Vagina (tissue), 2 donors: ENCODE measurements around the gene LNP1.
"Not testable (repeated sequence)": the region's sequence is repeated elsewhere in the genome, so short reads cannot be mapped to it uniquely, and the experiment has no call there.

Experiments
- POLR2A ChIP-seq, 2 donors: fragments of 450-650 bp; IDR thresholded peaks; one replicate each; pipeline ENCODE4 v1.6.1; 2017; ENCODE audit warnings: antibody characterized with exemption in 2 of 2, mild to moderate bottlenecking in 2 of 2, moderate library complexity in 2 of 2
- POLR2AphosphoS5 ChIP-seq, 2 donors: sonication (generic); formaldehyde crosslinking; IDR thresholded peaks; one replicate each; pipeline ENCODE4 v1.9.0; 2017; ENCODE audit warnings: antibody characterized with exemption in 2 of 2, mild to moderate bottlenecking in 2 of 2, low read depth in 1 of 2; ENCODE audit not compliant: insufficient read depth in 1 of 2
- TF ChIP-seq, protein P1 (sequence below), 3 experiments: fragments of 450-650 bp in 2 of 3; fragments of 200-600 bp in 1 of 3; sonication (generic) in 1 of 3; IDR thresholded peaks; one replicate each; pipeline ENCODE4 v1.5.1; 2017 to 2019; ENCODE audit warnings: antibody characterized with exemption in 3 of 3, mild to moderate bottlenecking in 2 of 3, moderate library complexity in 2 of 3

DNA sequence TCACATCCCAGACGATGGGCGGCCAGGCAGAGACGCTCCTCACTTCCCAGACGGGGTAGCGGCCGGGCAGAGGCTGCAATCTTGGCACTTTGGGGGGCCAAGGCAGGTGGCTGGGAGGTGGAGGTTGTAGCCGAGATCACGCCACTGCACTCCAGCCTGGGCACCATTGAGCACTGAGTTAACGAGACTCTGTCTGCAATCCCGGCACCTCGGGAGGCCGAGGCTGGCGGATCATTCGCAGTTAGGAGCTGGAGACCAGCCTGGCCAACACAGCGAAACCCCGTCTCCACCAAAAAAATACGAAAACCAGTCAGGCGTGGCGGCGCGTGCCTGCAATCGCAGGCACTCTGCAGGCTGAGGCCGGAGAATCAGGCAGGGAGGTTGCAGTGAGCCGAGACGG lies 77.2 kb downstream of the LNP1 start:
- TF ChIP-seq, protein P1, sequence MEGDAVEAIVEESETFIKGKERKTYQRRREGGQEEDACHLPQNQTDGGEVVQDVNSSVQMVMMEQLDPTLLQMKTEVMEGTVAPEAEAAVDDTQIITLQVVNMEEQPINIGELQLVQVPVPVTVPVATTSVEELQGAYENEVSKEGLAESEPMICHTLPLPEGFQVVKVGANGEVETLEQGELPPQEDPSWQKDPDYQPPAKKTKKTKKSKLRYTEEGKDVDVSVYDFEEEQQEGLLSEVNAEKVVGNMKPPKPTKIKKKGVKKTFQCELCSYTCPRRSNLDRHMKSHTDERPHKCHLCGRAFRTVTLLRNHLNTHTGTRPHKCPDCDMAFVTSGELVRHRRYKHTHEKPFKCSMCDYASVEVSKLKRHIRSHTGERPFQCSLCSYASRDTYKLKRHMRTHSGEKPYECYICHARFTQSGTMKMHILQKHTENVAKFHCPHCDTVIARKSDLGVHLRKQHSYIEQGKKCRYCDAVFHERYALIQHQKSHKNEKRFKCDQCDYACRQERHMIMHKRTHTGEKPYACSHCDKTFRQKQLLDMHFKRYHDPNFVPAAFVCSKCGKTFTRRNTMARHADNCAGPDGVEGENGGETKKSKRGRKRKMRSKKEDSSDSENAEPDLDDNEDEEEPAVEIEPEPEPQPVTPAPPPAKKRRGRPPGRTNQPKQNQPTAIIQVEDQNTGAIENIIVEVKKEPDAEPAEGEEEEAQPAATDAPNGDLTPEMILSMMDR (IDR thresholded peaks at IDR 0.05) = not testable (repeated sequence)
- TF ChIP-seq POLR2AphosphoS5 (IDR thresholded peaks at IDR 0.05; ENCODE audit: insufficient read depth in 1 of 2, low read depth in 1 of 2); POLR2A (IDR thresholded peaks at IDR 0.05): not testable (repeated sequence)
